T-cell (primary cell): ENCODE data around the gene KCNG1. TPM values are rescaled to one million over a fixed set of nuclear protein-coding genes. Genes with fewer than 3 reads are reported as not detected.

Experiments
- ATAC-seq, 4 experiments: fragments of 200-7000 bp in 3 of 4; fragments of 150-1000 bp in 1 of 4; cut with Tn5 transposase; replicated peaks in 1 of 4; 1 replicate in 3 of 4; 2 replicates in 1 of 4; pipeline ENCODE4 v1.10.0; 2021; ENCODE audit warnings: moderate library complexity in 3 of 4, mild to moderate bottlenecking in 2 of 4, moderate number of reproducible peaks in 1 of 4
- CTCF ChIA-PET, 2 donors: fragments of 300-600 bp; sonication (Branson Sonifier 250); formaldehyde crosslinking; loops; one replicate each; lab custom pipeline; 2022; ENCODE audit warnings: antibody characterized with exemption in 2 of 2; lab: Charles Lee
- POLR2A ChIA-PET, 2 donors: fragments of 300-600 bp; sonication (Branson Sonifier 250); formaldehyde crosslinking; loops; one replicate each; lab custom pipeline; 2022; ENCODE audit warnings: antibody characterized with exemption in 2 of 2; lab: Charles Lee
- DNase-seq, 35 experiments: peaks; one replicate each; pipeline versions ENCODE4 v3.0.0 to v3.0.0-alpha.2; 2013 to 2023
- H3K27ac ChIP-seq: one replicate; pipeline ENCODE4 v1.5.1; 2013; ENCODE audit warnings: low read length
- H3K27me3 ChIP-seq, 2 experiments: replicated peaks in 1 of 2; 1 replicate in 1 of 2; 2 replicates in 1 of 2; pipeline versions ENCODE4 v1.6.1 to v1.7.0; 2013; ENCODE audit warnings: low read length in 1 of 2, mixed read lengths in 1 of 2; ENCODE audit not compliant: control insufficient read depth in 2 of 2, insufficient read depth in 2 of 2; ENCODE audit errors: extremely low read depth in 1 of 2
- H3K36me3 ChIP-seq, 2 donors: 1 replicate in 1 of 2; 2 replicates in 1 of 2; pipeline versions ENCODE4 v1.6.1 to v1.7.0; 2013; ENCODE audit warnings: low read length in 1 of 2; ENCODE audit not compliant: control insufficient read depth in 2 of 2, insufficient read depth in 1 of 2; ENCODE audit errors: extremely low read depth in 1 of 2
- H3K4me1 ChIP-seq, 2 experiments: 1 replicate in 1 of 2; 2 replicates in 1 of 2; pipeline versions ENCODE4 v1.6.1 to v1.7.0; 2013; ENCODE audit warnings: low read length in 2 of 2, mixed read lengths in 1 of 2; ENCODE audit not compliant: insufficient read depth in 2 of 2, control insufficient read depth in 1 of 2; ENCODE audit errors: extremely low read depth in 1 of 2
- H3K4me3 ChIP-seq, 2 donors: 1 replicate in 1 of 2; 2 replicates in 1 of 2; pipeline versions ENCODE4 v1.5.1 to v1.7.0; 2013; ENCODE audit warnings: mild to moderate bottlenecking in 2 of 2, low read length in 1 of 2, moderate library complexity in 1 of 2; ENCODE audit not compliant: control insufficient read depth in 1 of 2; ENCODE audit errors: extremely low read depth in 1 of 2
- H3K9me3 ChIP-seq: 2 replicates; pipeline ENCODE4 v1.7.0; 2013
- H3K27ac Mint-ChIP-seq, 2 donors: one replicate each; pipeline ENCODE4 v1.8.0; 2020 to 2021; ENCODE audit warnings: mild to moderate bottlenecking in 2 of 2, mixed read lengths in 2 of 2
- H3K27me3 Mint-ChIP-seq, 2 donors: one replicate each; pipeline ENCODE4 v1.8.0; 2021 to 2022; ENCODE audit warnings: mixed read lengths in 2 of 2
- H3K36me3 Mint-ChIP-seq: one replicate; pipeline ENCODE4 v1.8.0; 2021; ENCODE audit warnings: mixed read lengths
- H3K4me1 Mint-ChIP-seq, 3 donors: one replicate each; pipeline ENCODE4 v1.8.0; 2020 to 2022; ENCODE audit warnings: mixed read lengths in 3 of 3, mild to moderate bottlenecking in 1 of 3
- H3K4me3 Mint-ChIP-seq, 3 donors: one replicate each; pipeline ENCODE4 v1.8.0; 2020 to 2022; ENCODE audit warnings: mild to moderate bottlenecking in 3 of 3, mixed read lengths in 3 of 3, moderate library complexity in 3 of 3
- H3K9me3 Mint-ChIP-seq, 3 donors: one replicate each; pipeline ENCODE4 v1.8.0; 2020 to 2022; ENCODE audit warnings: mixed read lengths in 3 of 3
- WGBS: methylation state at CpG from one replicate; pipeline ENCODE4 v1.1.5; 2013; ENCODE audit warnings: missing lambda C conversion rate; ENCODE audit not compliant: insufficient coverage; 5-methylcytosine and 5-hydroxymethylcytosine counted together
- total RNA-seq, 35 experiments: library from RNA in 6 of 35; stranded (reverse) in 6 of 35; fragments of 120-200 nt in 1 of 35; gene quantifications; one replicate each; pipeline versions ENCODE4 v1.2.1 to v1.2.4 and lab custom pipeline; 2013 to 2026

Gene KCNG1
- total RNA-seq, 5 donors from 2014 or later (not counting 1 experiment from before 2014, with no cell fraction given) = 0.35 to 0.82 (median 0.82) TPM; not detected in 2

- Histone ChIP-seq H3K9me3 (no peaks in the 10 kb centered on the region), H3K4me3 (no peak overlapping the region), H3K4me1 (no peaks in the 10 kb centered on the region), H3K27me3 (peaks cover 0 to 27% of the 10 kb centered on the region in 2 experiments), H3K27ac (no peak overlapping the region), H3K36me3 (no peaks in the 10 kb centered on the region)
- H3K9me3 Mint-ChIP-seq = no peaks in the 10 kb centered on the region
- H3K4me3 Mint-ChIP-seq = no peak overlapping the region
- H3K27ac Mint-ChIP-seq = no peak overlapping the region
- ATAC-seq = no peak
- ChIA-PET CTCF (interaction anchor here in 1 of 2 donors (0.6 kb wide), 1 partner anchor 361 kb away, joined by 3 read pairs; no protein-coding TSS in a partner anchor), POLR2A (no interaction called here)
- no peaks in the 10 kb centered on the region for H3K4me1 Mint-ChIP-seq
- peaks cover 17 to 21% of the 10 kb centered on the region in 2 donors for H3K27me3 Mint-ChIP-seq
- no peaks in the 10 kb centered on the region for H3K36me3 Mint-ChIP-seq
- DNase-seq = no peak
- 82% methylated on average over 13 of the region's 14 CpGs for WGBS
Measured at GRCh38 chr20:51037532-51038115, 14.7 kb upstream of the KCNG1 start.

DNA sequence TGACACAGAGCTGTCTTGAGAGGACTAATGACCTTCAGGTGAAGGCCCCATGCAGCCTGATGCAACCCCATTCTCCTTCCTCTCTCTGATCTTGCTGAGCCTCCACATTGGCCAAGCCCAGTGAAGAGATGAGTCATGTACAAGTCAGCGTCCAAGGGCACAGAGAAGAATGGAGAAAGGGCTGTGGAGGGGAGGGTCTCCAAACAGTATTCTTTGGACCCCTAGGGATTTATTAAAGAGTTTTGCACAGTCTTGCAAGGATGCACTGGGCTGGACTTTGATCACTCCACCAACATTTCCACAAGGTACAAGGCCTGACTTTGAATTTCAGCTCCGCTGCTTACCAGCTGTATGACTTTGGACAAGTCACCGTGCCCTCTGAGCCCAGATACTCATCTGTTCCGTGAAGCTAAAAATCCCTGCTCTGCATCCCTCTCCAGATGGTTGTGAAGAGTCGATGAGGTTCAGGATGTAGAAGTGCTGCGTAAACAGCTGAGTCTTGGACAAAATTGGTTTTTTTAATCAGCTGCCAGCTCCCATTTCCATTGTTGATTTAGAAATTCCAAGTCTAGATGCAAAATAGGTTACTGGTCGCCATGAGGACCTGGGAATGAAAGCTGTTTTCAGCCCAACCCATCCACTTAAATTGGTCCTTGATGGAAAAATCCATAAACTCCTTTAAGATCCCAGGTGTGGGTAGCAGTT lies 14.1 kb upstream of the KCNG1 start:
- Histone ChIP-seq H3K4me1 (no peaks in the 10 kb centered on the region), H3K9me3 (no peaks in the 10 kb centered on the region), H3K36me3 (no peaks in the 10 kb centered on the region), H3K4me3 (no peak overlapping the region), H3K27ac (no peak overlapping the region), H3K27me3 (peaks cover 0 to 31% of the 10 kb centered on the region in 2 experiments)
- ATAC-seq = no peak
- Mint-ChIP-seq H3K4me3 (no peak overlapping the region), H3K27ac (no peak overlapping the region), H3K27me3 (peaks cover 24 to 27% of the 10 kb centered on the region in 2 donors), H3K9me3 (no peaks in the 10 kb centered on the region), H3K36me3 (no peaks in the 10 kb centered on the region), H3K4me1 (no peaks in the 10 kb centered on the region)
- ChIA-PET POLR2A (no interaction called here), CTCF (interaction anchor here in 1 of 2 donors (0.6 kb wide), 1 partner anchor 360 kb away, joined by 3 read pairs; no protein-coding TSS in a partner anchor)
- no peak for DNase-seq
- WGBS = 86% methylated on average over 4 of the region's 7 CpGs

GRCh38 chr20:51036226-51036625 lies 13.3 kb upstream of the KCNG1 start:
- Histone ChIP-seq H3K9me3 (no peaks in the 10 kb centered on the region), H3K4me3 (no peak overlapping the region), H3K4me1 (no peaks in the 10 kb centered on the region), H3K27me3 (peaks cover 0 to 35% of the 10 kb centered on the region in 2 experiments), H3K27ac (no peak overlapping the region), H3K36me3 (no peaks in the 10 kb centered on the region)
- no peaks in the 10 kb centered on the region for H3K36me3 Mint-ChIP-seq
- no peaks in the 10 kb centered on the region for H3K4me1 Mint-ChIP-seq
- CTCF ChIA-PET = no interaction called here
- DNase-seq (no peak), ATAC-seq (no peak)
- H3K4me3 Mint-ChIP-seq = no peak overlapping the region
- 89% methylated on average over 4 of the region's 4 CpGs for WGBS
- no peak overlapping the region for H3K27ac Mint-ChIP-seq
- POLR2A ChIA-PET = no interaction called here
- H3K9me3 Mint-ChIP-seq = no peaks in the 10 kb centered on the region
- peaks cover 31 to 35% of the 10 kb centered on the region in 2 donors for H3K27me3 Mint-ChIP-seq

DNA sequence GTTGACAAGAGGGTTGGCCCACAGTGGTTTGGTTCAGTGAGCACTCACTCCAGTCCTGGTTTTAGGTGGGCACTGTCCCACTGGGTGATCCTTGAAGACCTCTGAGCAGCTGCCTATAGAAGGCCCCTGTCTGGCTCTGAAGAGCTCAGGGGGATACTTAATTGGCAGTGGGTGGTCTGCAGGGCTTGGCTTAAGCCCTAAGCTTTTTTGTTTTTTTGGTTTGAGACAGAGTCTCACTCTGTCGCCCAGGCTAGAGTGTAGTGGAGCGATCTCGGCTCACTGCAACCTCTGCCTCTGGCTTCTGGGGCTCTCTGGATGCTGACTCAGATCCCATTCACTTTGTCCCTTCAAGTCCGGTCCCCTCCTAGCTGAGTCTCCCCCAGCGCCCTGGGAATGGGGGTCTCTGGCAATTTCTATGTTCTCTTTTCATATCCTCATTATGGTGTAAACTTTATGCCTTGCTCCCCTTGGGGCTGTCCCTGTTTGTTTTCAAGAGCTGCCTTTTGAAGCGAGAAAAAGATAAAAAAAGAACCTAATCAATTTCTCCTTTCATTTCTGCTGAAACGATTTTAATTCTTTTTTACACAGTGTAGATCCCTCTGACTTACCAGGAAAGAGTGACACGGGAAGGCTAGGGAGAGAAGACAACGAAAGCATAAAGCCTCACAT lies 12.2 kb upstream of the KCNG1 start:
- peaks cover 0 to 42% of the 10 kb centered on the region in 2 experiments for H3K27me3 ChIP-seq
- H3K4me3 ChIP-seq = no peak overlapping the region
- H3K27ac ChIP-seq = no peak overlapping the region
- no peaks in the 10 kb centered on the region for H3K4me1 ChIP-seq
- no peak for ATAC-seq
- DNase-seq = no peak
- H3K36me3 Mint-ChIP-seq = no peaks in the 10 kb centered on the region
- no peak overlapping the region for H3K27ac Mint-ChIP-seq
- ChIA-PET POLR2A (no interaction called here), CTCF (no interaction called here)
- no peaks in the 10 kb centered on the region for H3K4me1 Mint-ChIP-seq
- H3K36me3 ChIP-seq = no peaks in the 10 kb centered on the region
- H3K9me3 ChIP-seq = no peaks in the 10 kb centered on the region
- no peaks in the 10 kb centered on the region for H3K9me3 Mint-ChIP-seq
- no peak overlapping the region for H3K4me3 Mint-ChIP-seq
- WGBS = 35% methylated on average over 2 of the region's 9 CpGs
- peaks cover 40 to 46% of the 10 kb centered on the region in 2 donors for H3K27me3 Mint-ChIP-seq

- ChIA-PET CTCF (no interaction called here), POLR2A (no interaction called here)
- peaks cover 45 to 52% of the 10 kb centered on the region in 2 donors for H3K27me3 Mint-ChIP-seq
- no peak for ATAC-seq
- no peaks in the 10 kb centered on the region for H3K36me3 Mint-ChIP-seq
- DNase-seq = no peak
- H3K4me3 ChIP-seq = no peak overlapping the region
- H3K4me1 Mint-ChIP-seq = no peaks in the 10 kb centered on the region
- WGBS = 80% methylated on average over 1 of the region's 2 CpGs
- H3K27ac Mint-ChIP-seq = no peak overlapping the region
- H3K9me3 ChIP-seq = no peaks in the 10 kb centered on the region
- H3K27ac ChIP-seq = no peak overlapping the region
- H3K36me3 ChIP-seq = no peaks in the 10 kb centered on the region
- H3K4me1 ChIP-seq = no peaks in the 10 kb centered on the region
- peaks cover 0 to 42% of the 10 kb centered on the region in 2 experiments for H3K27me3 ChIP-seq
- no peaks in the 10 kb centered on the region for H3K9me3 Mint-ChIP-seq
- H3K4me3 Mint-ChIP-seq = no peak overlapping the region
Measured at GRCh38 chr20:51034476-51034875, 11.6 kb upstream of the KCNG1 start.

DNA sequence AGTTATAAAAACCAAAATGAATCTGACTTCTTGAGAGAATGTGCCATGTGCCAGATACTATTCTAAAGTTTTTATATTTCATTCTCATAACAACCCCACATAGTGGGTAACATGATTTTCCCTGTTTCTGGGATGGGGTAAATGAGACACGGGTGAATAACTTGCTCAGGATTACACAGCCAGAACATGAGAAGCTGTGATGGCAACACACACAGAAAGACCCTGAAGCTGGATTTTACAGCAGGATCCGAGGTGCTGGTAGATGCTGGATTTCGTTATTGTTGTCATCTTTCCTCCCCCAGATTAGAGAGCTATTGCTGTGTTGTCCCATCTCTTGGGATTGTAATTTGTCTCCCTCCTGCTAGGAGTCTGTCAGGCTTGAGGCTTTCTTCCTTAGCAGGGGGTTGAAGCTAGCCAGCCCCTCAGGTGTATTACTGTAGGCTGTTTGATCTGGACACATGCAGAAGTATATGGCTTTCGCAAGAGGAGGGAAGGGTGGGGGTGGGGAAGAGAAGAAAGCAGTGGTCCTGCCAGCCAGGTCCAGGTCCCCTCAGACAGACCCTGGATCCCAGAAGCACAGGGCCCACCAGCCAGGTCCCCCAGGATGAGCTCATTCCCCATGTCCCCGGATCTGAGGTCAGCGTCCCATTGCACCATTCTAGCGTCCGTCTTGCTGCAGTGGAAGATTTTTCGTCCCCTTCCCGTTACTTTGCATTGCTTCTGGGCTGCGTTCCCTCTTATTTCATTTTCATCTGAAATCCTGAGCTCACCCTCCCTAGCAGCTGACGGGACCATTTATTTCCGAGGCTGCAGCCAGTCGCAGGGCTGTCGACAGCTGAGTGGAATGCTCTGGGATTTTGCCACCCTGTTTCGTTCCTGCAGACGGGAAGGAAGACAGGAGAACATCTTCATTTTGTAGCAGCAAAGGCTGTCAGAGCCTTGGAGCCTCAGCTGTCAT lies 7.3 kb upstream of the KCNG1 start:
- no peak overlapping the region for H3K4me3 Mint-ChIP-seq
- DNase-seq = no peak

More for the DNA sequence above, 7.3 kb upstream of the KCNG1 start:
- Histone ChIP-seq H3K27ac (no peak overlapping the region), H3K4me3 (no peak overlapping the region), H3K36me3 (no peaks in the 10 kb centered on the region), H3K9me3 (no peaks in the 10 kb centered on the region), H3K4me1 (no peaks in the 10 kb centered on the region), H3K27me3 (peaks cover 4 to 60% of the 10 kb centered on the region in 2 experiments)
- no peak for ATAC-seq
- H3K4me1 Mint-ChIP-seq = no peaks in the 10 kb centered on the region
- CTCF ChIA-PET = no interaction called here
- peaks cover 58 to 78% of the 10 kb centered on the region in 2 donors for H3K27me3 Mint-ChIP-seq
- H3K9me3 Mint-ChIP-seq = no peaks in the 10 kb centered on the region
- no peak overlapping the region for H3K27ac Mint-ChIP-seq
- POLR2A ChIA-PET = no interaction called here
- H3K36me3 Mint-ChIP-seq = no peaks in the 10 kb centered on the region
- WGBS = 57% methylated on average over 16 of the region's 17 CpGs
